ENCODE results near the gene PTPN1. TPM values are rescaled to one million over a fixed set of nuclear protein-coding genes. Genes with fewer than 3 reads are reported as not detected.

Gene PTPN1
- polyA plus RNA-seq, 3 donors: 12.4 to 21.4 (median 19.1) TPM

GRCh38 chr20:50589548-50590347 is 79.6 kb downstream of the PTPN1 start:
- H3K9me3 Mint-ChIP-seq: no peaks in the 10 kb centered on the region
- H3K4me3 ChIP-seq (replicated peaks in 1 of 3; ENCODE audit: low read depth in 2 of 3, low read length in 3 of 3): no peak overlapping the region
- H3K27me3 Mint-ChIP-seq (ENCODE audit: low read depth in 3 of 3): peaks cover 0 to 3% (median under 1%) of the 10 kb centered on the region in 3 donors
- DNase-seq: no peak
- H3K27ac ChIP-seq (ENCODE audit: low read depth in 1 of 2, low read length in 2 of 2): no peak overlapping the region
- H3K27me3 ChIP-seq (ENCODE audit: control insufficient read depth in 2 of 2, insufficient read depth in 2 of 2, low read length in 2 of 2): no peaks in the 10 kb centered on the region
- H3K4me3 Mint-ChIP-seq: no peak overlapping the region
- H3K36me3 ChIP-seq (replicated peaks in 1 of 2; ENCODE audit: control insufficient read depth in 1 of 2, insufficient read depth in 2 of 2, low read length in 2 of 2): peaks cover 36 to 48% of the 10 kb centered on the region in 2 donors
- intact Hi-C loops (cut with micrococcal nuclease): loop anchor here in 1 of 2 donors (10.0 kb wide), 1 partner anchor 615 kb away; no protein-coding TSS in a partner anchor
- H3K79me2 ChIP-seq (ENCODE audit: insufficient read depth, low read length): no peaks in the 10 kb centered on the region
- peaks cover 8% of the 10 kb centered on the region for H4K20me1 ChIP-seq (ENCODE audit: insufficient read depth, low read length)
- no peaks in the 10 kb centered on the region for H3K4me1 ChIP-seq (ENCODE audit: control insufficient read depth in 1 of 2, insufficient read depth in 2 of 2, low read length in 2 of 2)
- no peaks in the 10 kb centered on the region for H3K4me1 Mint-ChIP-seq
- TF ChIP-seq CTCF (IDR thresholded peaks at IDR 0.05): no peak
- no peak overlapping the region for H3K27ac Mint-ChIP-seq
- WGBS (ENCODE audit: insufficient coverage): 97% methylated on average over 10 of the region's 20 CpGs
- no peaks in the 10 kb centered on the region for H3K9me3 ChIP-seq (replicated peaks in 1 of 2; ENCODE audit: control insufficient read depth in 1 of 2, insufficient read depth in 1 of 2, low read length in 2 of 2)
- no peak overlapping the region for H3K4me2 ChIP-seq (replicated peaks; ENCODE audit: extremely low read depth, low read length, poor library complexity, severe bottlenecking)
- H2AFZ ChIP-seq (ENCODE audit: insufficient read depth, low read depth, low read length, poor library complexity, severe bottlenecking): no peak overlapping the region
- H3K9ac ChIP-seq (ENCODE audit: insufficient read depth, low read length, poor library complexity, severe bottlenecking): no peak overlapping the region
- H3K36me3 Mint-ChIP-seq: peaks cover 38 to 58% of the 10 kb centered on the region in 2 donors

GRCh38 chr20:50590348-50590664 is 80.1 kb downstream of the PTPN1 start:
- WGBS (ENCODE audit: insufficient coverage): 96% methylated on average over 10 of the region's 11 CpGs
- no peak for DNase-seq
- H3K4me3 ChIP-seq (replicated peaks in 1 of 3; ENCODE audit: low read depth in 2 of 3, low read length in 3 of 3): no peak overlapping the region
- no peak overlapping the region for H3K4me2 ChIP-seq (replicated peaks; ENCODE audit: extremely low read depth, low read length, poor library complexity, severe bottlenecking)
- no peak for TF ChIP-seq CTCF (IDR thresholded peaks at IDR 0.05)
- Mint-ChIP-seq H3K27me3 (ENCODE audit: low read depth in 3 of 3) (peaks cover 0 to 3% (median 2%) of the 10 kb centered on the region in 3 donors), H3K27ac (no peak overlapping the region), H3K4me3 (no peak overlapping the region), H3K36me3 (peaks cover 33 to 52% of the 10 kb centered on the region in 2 donors), H3K4me1 (no peaks in the 10 kb centered on the region), H3K9me3 (no peaks in the 10 kb centered on the region)
- intact Hi-C loops (cut with micrococcal nuclease): no loop called here
- H4K20me1 ChIP-seq (ENCODE audit: insufficient read depth, low read length): peaks cover 8% of the 10 kb centered on the region
- no peak overlapping the region for H2AFZ ChIP-seq (ENCODE audit: insufficient read depth, low read depth, low read length, poor library complexity, severe bottlenecking)
- no peak overlapping the region for H3K27ac ChIP-seq (ENCODE audit: low read depth in 1 of 2, low read length in 2 of 2)
- no peaks in the 10 kb centered on the region for H3K4me1 ChIP-seq (ENCODE audit: control insufficient read depth in 1 of 2, insufficient read depth in 2 of 2, low read length in 2 of 2)
- H3K9ac ChIP-seq (ENCODE audit: insufficient read depth, low read length, poor library complexity, severe bottlenecking): no peak overlapping the region
- no peaks in the 10 kb centered on the region for H3K27me3 ChIP-seq (ENCODE audit: control insufficient read depth in 2 of 2, insufficient read depth in 2 of 2, low read length in 2 of 2)
- H3K79me2 ChIP-seq (ENCODE audit: insufficient read depth, low read length): no peaks in the 10 kb centered on the region
- H3K9me3 ChIP-seq (replicated peaks in 1 of 2; ENCODE audit: control insufficient read depth in 1 of 2, insufficient read depth in 1 of 2, low read length in 2 of 2): no peaks in the 10 kb centered on the region
- H3K36me3 ChIP-seq (replicated peaks in 1 of 2; ENCODE audit: control insufficient read depth in 1 of 2, insufficient read depth in 2 of 2, low read length in 2 of 2): peaks cover 30 to 42% of the 10 kb centered on the region in 2 donors
